BE2C (cell line): ENCODE measurements around the gene RTN4.
"Not testable (repeated sequence)": the region's sequence is repeated elsewhere in the genome, so short reads cannot be mapped to it uniquely, and the experiment has no call there.

ENCODE experiments used
- DNase-seq: peaks from one replicate; pipeline ENCODE4 v3.0.0-alpha.2; 2020
- H3K27me3 ChIP-seq: fragments of 250-450 bp; sonication (Bioruptor Pico); 2 replicates; pipeline ENCODE4 v1.5.1; 2020; ENCODE audit warnings: mild to moderate bottlenecking
- H3K36me3 ChIP-seq: fragments of 250-450 bp; sonication (Bioruptor Pico); 2 replicates; pipeline ENCODE4 v1.5.1; 2020; ENCODE audit warnings: mild to moderate bottlenecking
- H3K4me1 ChIP-seq: fragments of 250-450 bp; sonication (Bioruptor Pico); 2 replicates; pipeline ENCODE4 v1.5.1; 2020
- H3K4me3 ChIP-seq: 2 replicates; pipeline ENCODE4 v1.5.1; 2011; ENCODE audit warnings: low read depth, low read length
- H3K9me3 ChIP-seq: fragments of 250-450 bp; sonication (Bioruptor Pico); 2 replicates; pipeline ENCODE4 v1.5.1; 2020
- CTCF ChIP-seq: IDR thresholded peaks from 2 replicates; pipeline ENCODE4 v1.5.1; 2012; ENCODE audit warnings: mild to moderate bottlenecking, low read depth, low read length

The RTN4 gene

GRCh38 chr2:55087501-55087900 is 37.2 kb upstream of the RTN4 start:
- no peak for TF ChIP-seq CTCF
- H3K27me3 ChIP-seq, result no peaks in the 10 kb centered on the region
- no peaks in the 10 kb centered on the region for H3K36me3 ChIP-seq
- DNase-seq, result no peak
- no peak overlapping the region for H3K4me3 ChIP-seq
- no peaks in the 10 kb centered on the region for H3K9me3 ChIP-seq
- no peaks in the 10 kb centered on the region for H3K4me1 ChIP-seq

- H3K36me3 ChIP-seq, result no peaks in the 10 kb centered on the region
- no peaks in the 10 kb centered on the region for H3K4me1 ChIP-seq
- H3K9me3 ChIP-seq, result no peaks in the 10 kb centered on the region
- DNase-seq, result no peak
- H3K4me3 ChIP-seq, result no peak overlapping the region
- no peaks in the 10 kb centered on the region for H3K27me3 ChIP-seq
- TF ChIP-seq CTCF, result no peak
These were observed 35.1 kb upstream of the RTN4 start for GRCh38 chr2:55085113-55086040.

GRCh38 chr2:55084641-55085040 is 34.4 kb upstream of the RTN4 start:
- H3K4me3 ChIP-seq, result no peak overlapping the region
- H3K9me3 ChIP-seq, result no peaks in the 10 kb centered on the region
- no peak for DNase-seq
- no peaks in the 10 kb centered on the region for H3K4me1 ChIP-seq
- no peak for TF ChIP-seq CTCF
- no peaks in the 10 kb centered on the region for H3K36me3 ChIP-seq
- H3K27me3 ChIP-seq, result no peaks in the 10 kb centered on the region

- Histone ChIP-seq H3K4me3 (no peak overlapping the region), H3K36me3 (no peaks in the 10 kb centered on the region), H3K4me1 (no peaks in the 10 kb centered on the region), H3K9me3 (no peaks in the 10 kb centered on the region), H3K27me3 (no peaks in the 10 kb centered on the region)
- DNase-seq, result no peak
- no peak for TF ChIP-seq CTCF
These were observed 30.0 kb upstream of the RTN4 start for GRCh38 chr2:55080204-55080738.

GRCh38 chr2:55078956-55079355 is 28.7 kb upstream of the RTN4 start:
- no peak overlapping the region for H3K4me3 ChIP-seq
- H3K27me3 ChIP-seq, result no peaks in the 10 kb centered on the region
- DNase-seq, result no peak
- H3K9me3 ChIP-seq, result no peaks in the 10 kb centered on the region
- no peak for TF ChIP-seq CTCF
- H3K4me1 ChIP-seq, result no peaks in the 10 kb centered on the region
- no peaks in the 10 kb centered on the region for H3K36me3 ChIP-seq

- Histone ChIP-seq H3K4me3 (no peak overlapping the region), H3K36me3 (no peaks in the 10 kb centered on the region), H3K4me1 (no peaks in the 10 kb centered on the region), H3K9me3 (no peaks in the 10 kb centered on the region), H3K27me3 (no peaks in the 10 kb centered on the region)
- no peak for TF ChIP-seq CTCF
- DNase-seq, result no peak
These were observed 26.5 kb upstream of the RTN4 start for GRCh38 chr2:55076721-55077120.

- H3K9me3 ChIP-seq, DNase-seq, H3K4me1 ChIP-seq, H3K4me3 ChIP-seq, H3K27me3 ChIP-seq, H3K36me3 ChIP-seq: not testable (repeated sequence)
These were observed 25.8 kb upstream of the RTN4 start for GRCh38 chr2:55076019-55076418.
